WERI-Rb-1 (cell line): Measurements from ENCODE around the gene SMOC2.
"Not testable (repeated sequence)": the region's sequence is repeated elsewhere in the genome, so short reads cannot be mapped to it uniquely, and the experiment has no call there.

Source experiments
- DNase-seq: peaks from one replicate; pipeline ENCODE4 v3.0.0-alpha.2; 2020
- H3K27ac ChIP-seq: fragments of 250-450 bp; sonication (Bioruptor Pico); 2 replicates; pipeline ENCODE4 v1.5.1; 2020; ENCODE audit warnings: mild to moderate bottlenecking, moderate library complexity
- H3K27me3 ChIP-seq: fragments of 250-450 bp; sonication (Bioruptor Pico); 2 replicates; pipeline ENCODE4 v1.5.1; 2021; ENCODE audit warnings: mild to moderate bottlenecking, low read depth, moderate library complexity; ENCODE audit not compliant: insufficient read depth, severe bottlenecking
- H3K36me3 ChIP-seq: fragments of 250-450 bp; sonication (Bioruptor Pico); 2 replicates; pipeline ENCODE4 v1.5.1; 2020; ENCODE audit warnings: mild to moderate bottlenecking, moderate library complexity
- H3K4me3 ChIP-seq: 2 replicates; pipeline ENCODE4 v1.5.1; 2011; ENCODE audit warnings: low read depth, mild to moderate bottlenecking, control low read depth, low read length
- H3K9me3 ChIP-seq: fragments of 250-450 bp; sonication (Bioruptor Pico); 2 replicates; pipeline ENCODE4 v1.5.1; 2021; ENCODE audit warnings: mild to moderate bottlenecking, moderate library complexity; ENCODE audit not compliant: severe bottlenecking
- TF ChIP-seq, protein P1 (sequence below): IDR thresholded peaks from 2 replicates; pipeline ENCODE4 v1.5.1; 2011; ENCODE audit warnings: low read depth, mild to moderate bottlenecking, control low read depth, inconsistent platforms, low read length

The SMOC2 gene

GRCh38 chr6:168562576-168563151, 121.7 kb downstream of the SMOC2 start:
- no peaks in the 10 kb centered on the region for H3K27me3 ChIP-seq
- H3K4me3 ChIP-seq = no peak overlapping the region
- TF ChIP-seq, protein P1, sequence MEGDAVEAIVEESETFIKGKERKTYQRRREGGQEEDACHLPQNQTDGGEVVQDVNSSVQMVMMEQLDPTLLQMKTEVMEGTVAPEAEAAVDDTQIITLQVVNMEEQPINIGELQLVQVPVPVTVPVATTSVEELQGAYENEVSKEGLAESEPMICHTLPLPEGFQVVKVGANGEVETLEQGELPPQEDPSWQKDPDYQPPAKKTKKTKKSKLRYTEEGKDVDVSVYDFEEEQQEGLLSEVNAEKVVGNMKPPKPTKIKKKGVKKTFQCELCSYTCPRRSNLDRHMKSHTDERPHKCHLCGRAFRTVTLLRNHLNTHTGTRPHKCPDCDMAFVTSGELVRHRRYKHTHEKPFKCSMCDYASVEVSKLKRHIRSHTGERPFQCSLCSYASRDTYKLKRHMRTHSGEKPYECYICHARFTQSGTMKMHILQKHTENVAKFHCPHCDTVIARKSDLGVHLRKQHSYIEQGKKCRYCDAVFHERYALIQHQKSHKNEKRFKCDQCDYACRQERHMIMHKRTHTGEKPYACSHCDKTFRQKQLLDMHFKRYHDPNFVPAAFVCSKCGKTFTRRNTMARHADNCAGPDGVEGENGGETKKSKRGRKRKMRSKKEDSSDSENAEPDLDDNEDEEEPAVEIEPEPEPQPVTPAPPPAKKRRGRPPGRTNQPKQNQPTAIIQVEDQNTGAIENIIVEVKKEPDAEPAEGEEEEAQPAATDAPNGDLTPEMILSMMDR = no peak
- no peak overlapping the region for H3K27ac ChIP-seq
- no peaks in the 10 kb centered on the region for H3K36me3 ChIP-seq
- DNase-seq = no peak
- H3K9me3 ChIP-seq = peaks cover 4% of the 10 kb centered on the region

DNA sequence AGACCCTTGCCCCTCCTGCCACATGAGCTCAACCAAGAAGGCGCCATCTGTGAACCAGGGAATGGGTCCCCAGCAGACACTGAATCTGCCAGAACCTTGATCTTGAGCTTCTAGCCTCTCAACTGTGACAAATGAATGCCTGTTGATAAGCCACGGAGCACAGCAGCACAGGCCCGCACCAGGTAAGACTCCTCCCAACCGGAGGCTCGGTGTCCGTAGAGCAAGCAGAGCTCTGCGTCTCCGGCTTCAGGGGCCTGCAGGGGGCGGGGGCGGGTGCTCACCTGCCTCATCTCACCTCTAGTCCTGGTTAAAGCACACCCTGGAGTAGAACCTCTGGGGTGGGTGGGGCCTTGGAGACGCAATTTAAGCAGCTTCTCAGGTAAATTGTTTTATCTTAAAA, 122.7 kb downstream of the SMOC2 start:
- Histone ChIP-seq H3K4me3 (no peak overlapping the region), H3K27me3 (no peaks in the 10 kb centered on the region), H3K9me3 (peaks cover 4% of the 10 kb centered on the region), H3K36me3 (no peaks in the 10 kb centered on the region), H3K27ac (no peak overlapping the region)
- TF ChIP-seq, protein P1 = no peak
- no peak for DNase-seq

DNA sequence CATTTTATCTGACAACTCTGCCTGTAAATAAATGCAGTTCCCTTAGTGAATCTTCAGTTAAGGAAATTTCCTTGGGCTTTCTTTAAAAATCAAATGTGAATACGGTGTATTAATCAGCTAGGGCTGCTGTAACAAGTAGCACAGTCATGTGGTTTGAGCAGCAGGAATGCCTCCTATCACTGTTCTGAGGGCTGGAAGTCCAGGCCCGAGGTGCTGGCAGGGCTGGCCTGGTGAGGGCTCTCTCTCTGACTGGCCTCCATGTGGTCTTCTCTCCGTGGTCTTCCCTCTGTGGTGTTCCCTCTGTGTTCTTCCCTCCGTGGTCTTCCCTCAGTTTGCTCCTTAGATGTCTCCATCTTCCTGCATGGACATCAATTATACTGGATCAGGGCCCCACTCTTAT, 124.1 kb downstream of the SMOC2 start:
- Histone ChIP-seq H3K27ac (no peak overlapping the region), H3K9me3 (peaks cover 4% of the 10 kb centered on the region), H3K36me3 (no peaks in the 10 kb centered on the region), H3K4me3 (no peak overlapping the region), H3K27me3 (no peaks in the 10 kb centered on the region)
- TF ChIP-seq, protein P1 = no peak
- no peak for DNase-seq

DNA sequence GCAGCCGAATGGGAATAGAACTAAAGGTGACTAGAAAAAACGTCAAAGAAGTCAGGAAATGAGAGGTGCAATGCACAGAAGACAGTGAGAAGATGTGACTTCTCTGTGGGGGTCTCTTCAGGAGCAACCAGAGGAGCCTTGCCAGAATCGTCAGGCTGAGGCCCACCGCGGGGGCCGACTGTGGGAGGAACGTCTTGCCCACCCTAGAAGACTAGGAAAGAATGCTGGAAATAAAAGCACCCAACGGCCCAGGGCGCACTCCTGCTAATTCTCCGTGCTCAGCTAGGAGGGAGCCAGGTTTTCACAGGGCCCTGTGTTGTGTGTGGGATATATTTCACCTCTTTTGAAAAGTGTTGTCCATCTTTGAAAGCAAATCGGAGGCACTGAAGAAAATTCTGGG, 129.2 kb downstream of the SMOC2 start:
- no peaks in the 10 kb centered on the region for H3K36me3 ChIP-seq
- H3K27ac ChIP-seq = no peak overlapping the region
- no peaks in the 10 kb centered on the region for H3K27me3 ChIP-seq
- H3K9me3 ChIP-seq = peaks cover under 1% of the 10 kb centered on the region
- H3K4me3 ChIP-seq = no peak overlapping the region
- TF ChIP-seq, protein P1 = no peak
- DNase-seq = no peak

DNA sequence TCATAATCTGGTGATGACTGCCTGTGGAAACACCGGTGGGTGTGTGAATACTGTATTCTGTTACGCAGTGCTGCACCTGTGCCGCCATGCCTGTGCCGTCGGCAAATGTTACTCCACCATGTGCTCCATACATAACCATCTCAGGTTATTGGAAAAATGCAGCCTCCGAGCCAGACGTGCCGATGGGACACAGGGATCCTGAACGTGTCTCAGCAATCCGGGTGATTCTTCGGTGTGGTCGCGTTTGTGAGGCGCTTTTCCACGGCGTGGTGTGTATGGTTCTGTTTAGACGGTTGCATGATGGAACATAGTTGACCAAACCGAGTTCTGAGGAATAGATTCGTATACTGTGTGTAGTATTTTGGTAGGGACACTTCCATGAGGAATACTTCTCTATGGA, 130.3 kb downstream of the SMOC2 start:
- H3K36me3 ChIP-seq = no peaks in the 10 kb centered on the region
- H3K27me3 ChIP-seq = no peaks in the 10 kb centered on the region
- no peak overlapping the region for H3K27ac ChIP-seq
- H3K9me3 ChIP-seq = no peaks in the 10 kb centered on the region
- no peak for DNase-seq
- TF ChIP-seq, protein P1 = no peak
- H3K4me3 ChIP-seq = no peak overlapping the region

- DNase-seq, H3K36me3 ChIP-seq, H3K9me3 ChIP-seq, H3K27me3 ChIP-seq, H3K4me3 ChIP-seq, H3K27ac ChIP-seq: not testable (repeated sequence)
Observed at GRCh38 chr6:168573276-168573835, 132.4 kb downstream of the SMOC2 start.
